SK-N-SH treated with all-trans-retinoic acid at 6 μM for 48 hours (cell line): ENCODE results near the gene FRMD4B.

Experiments
- ARNTL ChIP-seq: fragments of 450-650 bp; formaldehyde crosslinking; IDR thresholded peaks from 2 replicates; pipeline ENCODE4 v1.5.0; 2020; ENCODE audit warnings: low read depth, mild to moderate bottlenecking, moderate library complexity, borderline replicate concordance
- CREB5 ChIP-seq: fragments of 250-450 bp; sonication (Bioruptor Pico); IDR thresholded peaks from 2 replicates; pipeline ENCODE4 v1.5.1; 2020; ENCODE audit warnings: low read depth, mild to moderate bottlenecking, moderate library complexity
- CSDC2 ChIP-seq: fragments of 250-450 bp; sonication (Bioruptor Pico); IDR thresholded peaks from 2 replicates; pipeline ENCODE4 v1.5.0; 2020; ENCODE audit warnings: mild to moderate bottlenecking, moderate library complexity
- CSRNP3 ChIP-seq: fragments of 250-450 bp; sonication (Bioruptor Pico); IDR thresholded peaks from 2 replicates; pipeline ENCODE4 v1.5.1; 2021; ENCODE audit warnings: mild to moderate bottlenecking, moderate library complexity
- GLIS3 ChIP-seq: fragments of 250-450 bp; sonication (Bioruptor Pico); IDR thresholded peaks from 2 replicates; pipeline ENCODE4 v1.5.0; 2020; ENCODE audit warnings: mild to moderate bottlenecking, moderate library complexity
- OSR1 ChIP-seq: fragments of 250-450 bp; sonication (Bioruptor Pico); IDR thresholded peaks from 2 replicates; pipeline ENCODE4 v1.8.0; 2022; ENCODE audit warnings: moderate library complexity, mild to moderate bottlenecking, inconsistent platforms
- PATZ1 ChIP-seq: fragments of 250-450 bp; sonication (Bioruptor Pico); IDR thresholded peaks from 2 replicates; pipeline ENCODE4 v1.8.0; 2020; ENCODE audit warnings: mild to moderate bottlenecking, moderate library complexity, borderline replicate concordance
- PPARA ChIP-seq: fragments of 250-450 bp; sonication (Bioruptor Pico); IDR thresholded peaks from 2 replicates; pipeline ENCODE4 v1.5.0; 2020; ENCODE audit warnings: mild to moderate bottlenecking, borderline replicate concordance
- RARB ChIP-seq: fragments of 250-450 bp; sonication (Bioruptor Pico); IDR thresholded peaks from 2 replicates; pipeline ENCODE4 v1.8.0; 2021; ENCODE audit warnings: mild to moderate bottlenecking, moderate library complexity
- TCF4 ChIP-seq: fragments of 250-450 bp; sonication (Bioruptor Pico); IDR thresholded peaks from 2 replicates; pipeline ENCODE4 v1.8.0; 2021; ENCODE audit warnings: mild to moderate bottlenecking, moderate library complexity, borderline replicate concordance
- TOX ChIP-seq: fragments of 250-450 bp; sonication (Bioruptor Pico); IDR thresholded peaks from 2 replicates; pipeline ENCODE4 v1.8.0; 2021; ENCODE audit warnings: mild to moderate bottlenecking, moderate library complexity, borderline replicate concordance
- TSHZ2 ChIP-seq: fragments of 250-450 bp; sonication (Bioruptor Pico); IDR thresholded peaks from 2 replicates; pipeline ENCODE4 v1.5.0; 2020; ENCODE audit warnings: mild to moderate bottlenecking, moderate library complexity
- ZFP3 ChIP-seq: fragments of 250-450 bp; sonication (Bioruptor Pico); IDR thresholded peaks from 2 replicates; pipeline ENCODE4 v1.5.0; 2020; ENCODE audit warnings: mild to moderate bottlenecking, moderate library complexity
- ZNF8 ChIP-seq: fragments of 450-650 bp; formaldehyde crosslinking; IDR thresholded peaks from 2 replicates; pipeline ENCODE4 v1.5.0; 2020; ENCODE audit warnings: mild to moderate bottlenecking, moderate library complexity

- TF ChIP-seq PATZ1 = no peak
- no peak for TF ChIP-seq ZFP3 (CRISPR knock-in tag)
- TF ChIP-seq CSDC2 = no peak
- TF ChIP-seq TCF4 (CRISPR knock-in tag) = no peak
- no peak for TF ChIP-seq ZNF8 (CRISPR knock-in tag)
- TF ChIP-seq OSR1 (CRISPR knock-in tag) = no peak
- TF ChIP-seq GLIS3 = no peak
- TF ChIP-seq PPARA (CRISPR knock-in tag) = no peak
- no peak for TF ChIP-seq CREB5 (CRISPR knock-in tag)
- TF ChIP-seq ARNTL (CRISPR knock-in tag) = no peak
- TF ChIP-seq RARB (CRISPR knock-in tag) = no peak
- no peak for TF ChIP-seq CSRNP3
- no peak for TF ChIP-seq TOX (CRISPR knock-in tag)
- no peak for TF ChIP-seq TSHZ2 (CRISPR knock-in tag)
Measured at GRCh38 chr3:69357196-69357595, 28.7 kb downstream of the FRMD4B start.
